Fibroblast of lung (primary cell): ENCODE measurements around the gene NFASC. TPM values are rescaled to one million over a fixed set of nuclear protein-coding genes. Genes with fewer than 3 reads are reported as not detected.

Source experiments
- DNase-seq, 2 donors: peaks; one replicate each; pipeline versions ENCODE4 v3.0.0 to v3.0.0-alpha.2; 2010; ENCODE audit warnings: low read depth in 2 of 2
- H2AFZ ChIP-seq: 2 replicates; pipeline ENCODE4 v1.5.1; 2012; ENCODE audit warnings: low read length, control low read depth, inconsistent platforms
- H3K27ac ChIP-seq: 2 replicates; pipeline ENCODE4 v1.5.1; 2011; ENCODE audit warnings: low read length, control low read depth; ENCODE audit not compliant: insufficient read depth
- H3K27me3 ChIP-seq: 2 replicates; pipeline ENCODE4 v1.5.1; 2011; ENCODE audit warnings: mild to moderate bottlenecking, low read length; ENCODE audit not compliant: control insufficient read depth, insufficient read depth
- H3K36me3 ChIP-seq: 2 replicates; pipeline ENCODE4 v1.5.1; 2011; ENCODE audit warnings: low read length; ENCODE audit not compliant: control insufficient read depth, insufficient read depth
- H3K4me1 ChIP-seq: 2 replicates; pipeline ENCODE4 v1.5.1; 2011; ENCODE audit warnings: low read length; ENCODE audit not compliant: control insufficient read depth, insufficient read depth; ENCODE audit errors: extremely low read depth
- H3K4me2 ChIP-seq: 2 replicates; pipeline ENCODE4 v1.5.1; 2011; ENCODE audit warnings: low read length, control low read depth; ENCODE audit not compliant: insufficient read depth; ENCODE audit errors: extremely low read depth
- H3K4me3 ChIP-seq, 4 experiments: fragments of 200-600 bp in 1 of 4; sonication (generic) in 1 of 4; replicated peaks in 1 of 4; 2 replicates each; pipeline ENCODE4 v1.5.1; 2011 to 2016; ENCODE audit warnings: low read length in 4 of 4, low read depth in 3 of 4, mild to moderate bottlenecking in 3 of 4, control low read depth in 2 of 4, inconsistent platforms in 1 of 4, mixed read lengths in 1 of 4; ENCODE audit not compliant: insufficient read depth in 1 of 4; ENCODE audit errors: control extremely low read depth in 1 of 4
- H3K79me2 ChIP-seq: 2 replicates; pipeline ENCODE4 v1.5.1; 2012; ENCODE audit warnings: mild to moderate bottlenecking, low read length, inconsistent platforms; ENCODE audit not compliant: control insufficient read depth, insufficient read depth
- H3K9ac ChIP-seq: 2 replicates; pipeline ENCODE4 v1.5.1; 2011; ENCODE audit warnings: mild to moderate bottlenecking, low read length, control low read depth; ENCODE audit not compliant: insufficient read depth
- H3K9me3 ChIP-seq: 2 replicates; pipeline ENCODE4 v1.5.1; 2012; ENCODE audit warnings: low read depth, low read length; ENCODE audit not compliant: control insufficient read depth, insufficient read depth
- H4K20me1 ChIP-seq: 2 replicates; pipeline ENCODE4 v1.5.1; 2011; ENCODE audit warnings: low read length; ENCODE audit not compliant: control insufficient read depth, insufficient read depth; ENCODE audit errors: extremely low read depth
- EZH2 ChIP-seq: IDR thresholded peaks from 2 replicates; pipeline ENCODE4 v1.5.1; 2012; ENCODE audit warnings: low read length, control low read depth, mild to moderate bottlenecking; ENCODE audit errors: missing control alignments
- polyA plus RNA-seq, 2 donors: library from polyadenylated mRNA; depleted of rRNA in 1 of 2; stranded (reverse) in 1 of 2; unstranded in 1 of 2; fragments of >200 nt; gene quantifications; 2 replicates each; pipeline ENCODE4 v1.2.1, GENCODE V29; 2011 to 2012; ENCODE audit warnings: missing spikeins in 1 of 2
- total RNA-seq: library from RNA; depleted of rRNA; stranded (reverse); fragments of >200 nt; gene quantifications from 2 replicates; pipeline ENCODE4 v1.2.1, GENCODE V29; 2014
- TF ChIP-seq, protein P1 (sequence below), 2 donors: IDR thresholded peaks in 1 of 2; conservative IDR thresholded peaks in 1 of 2; 1 replicate in 1 of 2; 2 replicates in 1 of 2; pipeline ENCODE4 v1.5.1; 2011 to 2012; ENCODE audit warnings: low read length in 2 of 2, control low read depth in 1 of 2, inconsistent platforms in 1 of 2, low read depth in 1 of 2, mild to moderate bottlenecking in 1 of 2

The NFASC gene
- total and polyA plus RNA-seq, 2 donors (not counting 1 experiment from before 2014, with no cell fraction given) = 13.4 to 16.5 TPM

DNA sequence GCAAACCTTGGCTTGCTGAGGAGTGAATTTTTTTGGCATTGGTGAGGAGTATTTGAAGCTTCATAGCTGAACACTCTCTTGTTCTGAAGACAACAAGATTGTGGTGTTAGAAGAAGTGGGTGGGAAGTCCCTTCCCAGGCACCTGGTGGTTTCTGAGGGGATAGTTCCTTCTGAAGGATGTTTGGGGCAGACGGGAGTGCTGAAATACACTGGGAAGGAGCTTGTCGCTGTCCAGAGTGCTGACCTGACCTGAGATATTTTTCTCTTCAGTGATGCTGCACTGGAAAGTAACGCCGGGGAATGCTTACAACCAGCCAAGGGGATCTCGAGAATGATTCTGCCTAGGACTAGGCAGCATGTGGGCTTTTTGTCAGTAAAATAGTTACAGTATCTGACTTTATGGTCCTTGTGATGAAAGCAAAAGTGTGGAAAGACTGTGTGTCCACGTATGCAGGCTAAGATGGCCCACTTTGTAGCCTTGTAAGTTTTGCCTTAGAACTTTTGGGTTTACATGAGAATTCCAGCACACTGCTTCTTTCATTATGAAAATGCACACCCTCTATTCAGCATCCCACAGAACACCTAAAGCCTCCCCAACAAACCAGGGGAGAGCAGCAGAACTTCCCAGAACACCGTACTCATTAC, 33.1 kb upstream of the NFASC start:
- Histone ChIP-seq H3K27me3 (no peaks in the 10 kb centered on the region), H3K27ac (no peak overlapping the region), H3K79me2 (no peaks in the 10 kb centered on the region), H3K4me2 (no peak overlapping the region), H3K4me3 (no peak overlapping the region), H2AFZ (no peak overlapping the region), H3K4me1 (no peaks in the 10 kb centered on the region), H3K9me3 (no peaks in the 10 kb centered on the region), H3K9ac (no peak overlapping the region), H4K20me1 (peaks cover 7% of the 10 kb centered on the region), H3K36me3 (no peaks in the 10 kb centered on the region)
- TF ChIP-seq EZH2 = no peak
- TF ChIP-seq, protein P1, sequence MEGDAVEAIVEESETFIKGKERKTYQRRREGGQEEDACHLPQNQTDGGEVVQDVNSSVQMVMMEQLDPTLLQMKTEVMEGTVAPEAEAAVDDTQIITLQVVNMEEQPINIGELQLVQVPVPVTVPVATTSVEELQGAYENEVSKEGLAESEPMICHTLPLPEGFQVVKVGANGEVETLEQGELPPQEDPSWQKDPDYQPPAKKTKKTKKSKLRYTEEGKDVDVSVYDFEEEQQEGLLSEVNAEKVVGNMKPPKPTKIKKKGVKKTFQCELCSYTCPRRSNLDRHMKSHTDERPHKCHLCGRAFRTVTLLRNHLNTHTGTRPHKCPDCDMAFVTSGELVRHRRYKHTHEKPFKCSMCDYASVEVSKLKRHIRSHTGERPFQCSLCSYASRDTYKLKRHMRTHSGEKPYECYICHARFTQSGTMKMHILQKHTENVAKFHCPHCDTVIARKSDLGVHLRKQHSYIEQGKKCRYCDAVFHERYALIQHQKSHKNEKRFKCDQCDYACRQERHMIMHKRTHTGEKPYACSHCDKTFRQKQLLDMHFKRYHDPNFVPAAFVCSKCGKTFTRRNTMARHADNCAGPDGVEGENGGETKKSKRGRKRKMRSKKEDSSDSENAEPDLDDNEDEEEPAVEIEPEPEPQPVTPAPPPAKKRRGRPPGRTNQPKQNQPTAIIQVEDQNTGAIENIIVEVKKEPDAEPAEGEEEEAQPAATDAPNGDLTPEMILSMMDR (conservative IDR thresholded peaks at IDR 0.05 in 1 of 2, IDR thresholded peaks at IDR 0.05 in 1 of 2; ENCODE audit: low read depth in 1 of 2, low read length in 2 of 2) = no peak
- DNase-seq = peak; percentile 52 to 63

DNA sequence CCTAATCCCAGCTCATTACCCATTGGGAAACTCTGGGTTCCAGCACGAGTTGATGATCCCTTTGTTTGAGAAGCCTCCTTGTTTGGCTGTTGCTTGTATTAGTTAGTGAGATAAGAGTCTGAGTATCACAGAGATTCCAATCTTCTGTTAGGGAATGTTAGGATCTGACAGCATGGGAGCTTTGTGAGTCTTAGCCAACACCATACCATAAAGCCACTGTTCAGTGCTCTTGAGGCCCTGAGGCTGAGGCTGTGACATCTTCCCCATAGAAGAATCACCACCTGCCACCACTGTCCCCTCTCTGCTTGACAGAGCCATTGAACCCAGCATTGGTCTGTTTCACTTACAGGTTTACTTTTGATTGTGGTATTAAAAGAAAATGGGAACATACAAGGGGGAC, 29.3 kb upstream of the NFASC start:
- TF ChIP-seq, protein P1 (conservative IDR thresholded peaks at IDR 0.05 in 1 of 2, IDR thresholded peaks at IDR 0.05 in 1 of 2; ENCODE audit: low read depth in 1 of 2, low read length in 2 of 2) = no peak
- TF ChIP-seq EZH2 = no peak
- Histone ChIP-seq H3K36me3 (no peaks in the 10 kb centered on the region), H3K4me3 (no peak overlapping the region), H3K27me3 (no peaks in the 10 kb centered on the region), H3K27ac (no peak overlapping the region), H3K9ac (no peak overlapping the region), H3K79me2 (no peaks in the 10 kb centered on the region), H4K20me1 (peaks cover 7% of the 10 kb centered on the region), H3K9me3 (no peaks in the 10 kb centered on the region), H3K4me1 (no peaks in the 10 kb centered on the region), H3K4me2 (no peak overlapping the region), H2AFZ (no peak overlapping the region)
- DNase-seq = no peak

DNA sequence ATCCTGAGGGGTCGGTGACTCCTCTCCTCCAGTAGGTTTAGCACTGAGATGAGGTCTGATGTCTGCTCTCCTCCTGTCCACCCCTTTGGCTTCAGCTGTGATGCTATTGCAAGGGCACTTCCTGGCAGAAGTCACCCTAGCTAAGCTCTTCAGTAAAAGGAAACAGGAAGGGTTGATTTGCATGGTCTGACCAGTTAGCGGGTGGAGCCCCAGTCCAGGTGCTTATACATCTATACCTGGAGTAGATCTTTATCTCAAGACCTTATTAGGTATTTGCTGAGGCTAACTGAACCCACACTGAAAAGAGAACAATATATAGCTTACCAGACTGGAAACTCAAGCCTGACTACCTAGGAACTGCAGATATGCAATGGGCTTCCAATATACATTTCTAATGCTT, 28.9 kb upstream of the NFASC start:
- no peak for TF ChIP-seq EZH2
- TF ChIP-seq, protein P1 (conservative IDR thresholded peaks at IDR 0.05 in 1 of 2, IDR thresholded peaks at IDR 0.05 in 1 of 2; ENCODE audit: low read depth in 1 of 2, low read length in 2 of 2) = no peak
- H4K20me1 ChIP-seq = peaks cover 7% of the 10 kb centered on the region
- no peaks in the 10 kb centered on the region for H3K27me3 ChIP-seq
- no peaks in the 10 kb centered on the region for H3K36me3 ChIP-seq
- no peak for DNase-seq
- H3K27ac ChIP-seq = no peak overlapping the region
- no peak overlapping the region for H3K4me2 ChIP-seq
- no peak overlapping the region for H3K9ac ChIP-seq
- no peaks in the 10 kb centered on the region for H3K79me2 ChIP-seq
- H3K4me3 ChIP-seq = no peak overlapping the region
- no peaks in the 10 kb centered on the region for H3K9me3 ChIP-seq
- no peak overlapping the region for H2AFZ ChIP-seq
- H3K4me1 ChIP-seq = no peaks in the 10 kb centered on the region
